Dedifferentiated amniotic fluid mesenchymal stem cell (primary cell): ENCODE measurements around the gene CHD3.

Experiments used
- DNase-seq: peaks from one replicate; pipeline ENCODE4 v3.0.0-alpha.2; 2016; ENCODE audit errors: extremely low spot score

The CHD3 gene

GRCh38 chr17:7888184-7888920 lies at the start of gene CHD3:
TSS of gene CHD3 (plus strand) at chr17:7888789. CDS start at chr17:7889001, 212 bp downstream.
- DNase-seq = no peak

- DNase-seq = no peak
These were observed 49.3 kb upstream of the CHD3 start for GRCh38 chr17:7839190-7839875.

DNA sequence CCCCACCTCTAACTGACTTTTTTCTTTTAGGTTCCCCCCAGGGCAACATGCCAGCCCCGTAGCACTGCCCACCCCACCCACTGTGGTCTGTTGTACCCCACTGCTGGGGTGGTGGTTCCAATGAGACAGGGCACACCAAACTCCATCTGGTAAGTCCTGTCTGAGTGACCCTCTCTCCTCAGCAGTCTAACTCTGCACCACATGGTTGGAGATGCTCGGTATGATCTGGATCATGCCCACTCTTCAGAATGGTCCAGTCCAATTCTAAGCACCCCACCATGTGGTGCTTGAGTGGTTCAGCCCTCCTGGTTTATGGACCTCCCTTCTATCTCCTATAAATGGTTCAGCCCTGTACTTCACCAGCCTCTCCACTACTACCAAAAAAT lies 48.7 kb upstream of the CHD3 start:
- no peak for DNase-seq

GRCh38 chr17:7840441-7840840 lies 48.1 kb upstream of the CHD3 start:
- DNase-seq = no peak

- DNase-seq = no peak
These were observed 47.7 kb upstream of the CHD3 start for GRCh38 chr17:7840875-7841274.

GRCh38 chr17:7841396-7841914 lies 47.1 kb upstream of the CHD3 start:
- DNase-seq = peak; percentile 75

GRCh38 chr17:7841915-7842379 lies 46.6 kb upstream of the CHD3 start:
- peak; percentile 77 for DNase-seq

GRCh38 chr17:7842380-7843256 lies 46.0 kb upstream of the CHD3 start:
- peak; percentile 73 for DNase-seq

DNA sequence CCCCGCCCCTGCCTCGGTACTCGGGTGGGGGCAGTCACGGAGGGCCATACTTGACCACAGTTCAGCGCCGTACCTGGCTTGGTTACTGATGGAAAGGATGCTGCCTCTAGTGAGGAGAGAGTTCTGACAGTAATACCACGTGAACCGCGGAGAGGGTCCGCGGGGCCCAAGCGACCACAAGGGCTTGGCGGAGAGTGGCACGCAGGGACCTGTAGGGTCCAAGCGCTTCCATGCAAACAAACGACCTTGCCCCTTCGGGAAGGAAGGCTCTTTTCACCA lies 45.4 kb upstream of the CHD3 start:
- DNase-seq = no peak

GRCh38 chr17:7843536-7844291 lies 44.9 kb upstream of the CHD3 start:
- DNase-seq = peak; percentile 43

- peak; percentile 95 for DNase-seq
These were observed 44.1 kb upstream of the CHD3 start for GRCh38 chr17:7844292-7845154.

DNA sequence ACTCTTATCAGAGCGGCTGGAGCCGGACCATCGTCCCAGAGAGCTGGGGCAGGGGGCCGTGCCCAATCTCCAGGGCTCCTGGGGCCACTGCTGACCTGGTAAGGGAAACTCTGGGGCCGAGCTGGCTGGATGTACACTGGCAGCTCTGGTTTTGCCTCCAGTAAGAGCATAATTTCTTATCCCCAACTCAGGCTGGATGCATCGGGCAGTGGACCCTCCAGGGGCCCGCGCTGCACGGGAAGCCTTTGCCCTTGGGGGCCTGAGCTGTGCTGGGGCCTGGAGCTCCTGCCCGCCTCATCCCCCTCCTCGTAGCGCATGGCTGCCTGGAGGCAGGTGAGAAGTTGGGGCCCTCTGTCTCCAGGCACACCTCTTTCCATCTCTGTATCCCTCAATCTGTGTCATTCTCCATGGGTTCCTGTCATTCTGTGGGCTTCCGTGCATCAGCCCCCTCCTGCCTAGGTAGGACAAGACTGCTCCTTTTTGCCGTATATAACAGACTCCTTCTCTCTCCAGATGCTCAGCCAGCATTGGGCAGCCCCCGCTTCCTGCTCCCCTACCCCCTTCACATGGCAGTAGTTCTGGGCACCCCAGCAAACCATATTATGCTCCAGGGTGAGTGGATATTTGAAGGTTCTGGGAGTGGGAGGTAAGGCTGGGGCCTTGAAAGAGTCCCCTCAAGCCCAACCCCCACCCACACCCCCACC lies 43.1 kb upstream of the CHD3 start:
- no peak for DNase-seq

DNA sequence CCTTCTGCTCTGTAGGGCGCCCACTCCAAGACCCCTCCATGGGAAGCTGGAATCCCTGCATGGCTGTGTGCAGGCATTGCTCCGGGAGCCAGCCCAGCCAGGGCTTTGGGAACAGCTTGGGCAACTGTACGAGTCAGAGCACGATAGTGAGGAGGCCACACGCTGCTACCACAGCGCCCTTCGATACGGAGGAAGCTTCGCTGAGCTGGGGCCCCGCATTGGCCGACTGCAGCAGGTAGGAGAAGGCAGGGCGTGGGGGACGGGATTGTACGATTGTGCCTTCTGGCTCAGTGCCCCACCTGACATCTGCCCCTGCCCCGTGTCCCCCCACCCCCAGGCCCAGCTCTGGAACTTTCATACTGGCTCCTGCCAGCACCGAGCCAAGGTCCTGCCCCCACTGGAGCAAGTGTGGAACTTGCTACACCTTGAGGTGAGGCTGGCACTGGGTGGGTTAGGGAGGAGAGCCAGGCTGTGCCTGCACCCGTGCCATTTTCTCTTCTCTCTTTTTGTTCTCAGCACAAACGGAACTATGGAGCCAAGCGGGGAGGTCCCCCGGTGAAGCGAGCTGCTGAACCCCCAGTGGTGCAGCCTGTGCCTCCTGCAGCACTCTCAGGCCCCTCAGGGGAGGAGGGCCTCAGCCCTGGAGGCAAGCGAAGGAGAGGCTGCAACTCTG lies 42.4 kb upstream of the CHD3 start:
- DNase-seq = no peak

DNA sequence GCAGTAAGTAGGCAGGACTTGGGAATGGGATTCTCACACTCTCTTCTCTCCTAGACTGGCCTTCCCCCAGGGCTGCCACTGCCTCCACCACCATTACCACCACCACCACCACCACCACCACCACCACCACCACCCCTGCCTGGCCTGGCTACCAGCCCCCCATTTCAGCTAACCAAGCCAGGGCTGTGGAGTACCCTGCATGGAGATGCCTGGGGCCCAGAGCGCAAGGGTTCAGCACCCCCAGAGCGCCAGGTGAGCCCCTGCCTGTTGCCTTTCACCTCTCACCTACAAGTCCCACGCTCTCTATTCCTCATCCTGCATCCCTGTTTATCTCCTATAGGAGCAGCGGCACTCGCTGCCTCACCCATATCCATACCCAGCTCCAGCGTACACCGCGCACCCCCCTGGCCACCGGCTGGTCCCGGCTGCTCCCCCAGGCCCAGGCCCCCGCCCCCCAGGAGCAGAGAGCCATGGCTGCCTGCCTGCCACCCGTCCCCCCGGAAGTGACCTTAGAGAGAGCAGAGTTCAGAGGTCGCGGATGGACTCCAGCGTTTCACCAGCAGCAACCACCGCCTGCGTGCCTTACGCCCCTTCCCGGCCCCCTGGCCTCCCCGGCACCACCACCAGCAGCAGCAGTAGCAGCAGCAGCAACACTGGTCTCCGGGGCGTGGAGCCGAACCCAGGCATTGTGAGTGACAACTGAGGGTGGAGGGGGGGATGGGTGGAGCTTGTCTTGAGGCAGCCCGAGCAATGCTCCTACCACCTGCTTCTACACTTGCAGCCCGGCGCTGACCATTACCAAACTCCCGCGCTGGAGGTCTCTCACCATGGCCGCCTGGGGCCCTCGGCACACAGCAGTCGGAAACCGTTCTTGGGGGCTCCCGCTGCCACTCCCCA lies 41.6 kb upstream of the CHD3 start:
- no peak for DNase-seq

GRCh38 chr17:7848131-7848579 lies 40.4 kb upstream of the CHD3 start:
- no peak for DNase-seq

DNA sequence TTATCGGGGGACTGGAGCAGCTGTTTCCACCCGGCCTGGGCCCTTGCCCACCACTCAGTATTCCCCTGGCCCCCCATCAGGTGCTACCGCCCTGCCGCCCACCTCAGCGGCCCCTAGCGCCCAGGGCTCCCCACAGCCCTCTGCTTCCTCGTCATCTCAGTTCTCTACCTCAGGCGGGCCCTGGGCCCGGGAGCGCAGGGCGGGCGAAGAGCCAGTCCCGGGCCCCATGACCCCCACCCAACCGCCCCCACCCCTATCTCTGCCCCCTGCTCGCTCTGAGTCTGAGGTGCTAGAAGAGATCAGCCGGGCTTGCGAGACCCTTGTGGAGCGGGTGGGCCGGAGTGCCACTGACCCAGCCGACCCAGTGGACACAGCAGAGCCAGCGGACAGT lies 39.9 kb upstream of the CHD3 start:
- no peak for DNase-seq

GRCh38 chr17:7849130-7849750 lies 39.3 kb upstream of the CHD3 start:
- DNase-seq = no peak
